Amygdala (tissue), 56 donors: ENCODE measurements around the gene CPT1A.

Experiments used
- DNase-seq, 56 donors: peaks; one replicate each; lab custom pipeline; 2025; lab: John Stamatoyannopoulos, UW

CPT1A gene

GRCh38 chr11:68763926-68764657, 77.6 kb downstream of the CPT1A start:
- DNase-seq, result no peak

DNA sequence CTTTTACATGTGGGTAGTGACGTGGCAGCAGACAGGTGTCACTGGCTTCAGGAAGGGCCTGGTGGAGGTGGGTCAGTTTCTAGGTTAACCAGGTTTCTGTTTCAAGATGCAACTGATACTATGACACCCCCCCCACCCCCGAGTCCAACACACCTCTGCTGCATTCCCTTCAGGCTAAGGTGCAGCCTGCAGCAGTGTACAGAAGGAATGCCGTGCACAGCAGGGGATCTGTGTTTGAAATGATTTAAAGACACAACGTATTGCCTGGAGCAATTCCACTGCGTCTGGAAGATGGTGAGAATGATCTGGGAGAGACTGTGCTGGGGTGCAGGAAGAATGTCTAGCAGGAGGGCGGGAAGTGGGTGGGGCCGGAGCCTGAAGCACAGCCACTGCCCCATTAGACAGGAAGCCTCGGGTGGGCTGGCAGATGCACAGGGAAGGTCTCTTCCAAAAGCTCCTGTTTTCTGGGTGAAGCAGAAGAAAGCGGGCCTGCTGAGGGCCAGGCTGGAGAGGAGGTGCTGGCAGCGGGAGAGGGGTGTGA, 78.5 kb downstream of the CPT1A start:
- DNase-seq, result no peak

- no peak for DNase-seq
Observed at GRCh38 chr11:68762481-68762880, 79.2 kb downstream of the CPT1A start.

GRCh38 chr11:68761801-68762200, 79.9 kb downstream of the CPT1A start:
- no peak for DNase-seq

GRCh38 chr11:68759991-68760390, 81.7 kb downstream of the CPT1A start:
- no peak for DNase-seq

DNA sequence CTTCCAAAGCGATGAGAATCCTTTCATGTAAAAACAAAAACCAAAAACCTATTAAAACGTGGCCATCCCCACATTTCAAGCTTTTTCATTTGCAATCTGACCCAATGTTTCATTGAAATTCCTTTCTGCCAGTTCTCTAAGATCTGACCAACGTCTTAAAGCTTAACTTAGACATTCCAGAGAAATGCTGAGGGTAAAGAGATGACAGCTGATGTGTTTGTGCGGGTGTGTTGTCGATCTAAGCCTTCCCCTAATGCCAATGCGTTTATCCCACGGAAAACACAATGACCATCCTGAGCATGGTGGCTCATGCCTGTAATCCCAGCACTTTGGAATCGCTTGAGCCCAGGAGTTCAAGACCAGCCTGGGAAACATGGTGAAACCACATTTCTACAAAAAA, 84.0 kb downstream of the CPT1A start:
- no peak for DNase-seq

- no peak for DNase-seq
Observed at GRCh38 chr11:68756171-68756766, 85.4 kb downstream of the CPT1A start.

GRCh38 chr11:68753300-68753699, 88.4 kb downstream of the CPT1A start:
- DNase-seq, result no peak

- DNase-seq, result peak in 35 of 56 donors; percentile 1 to 83 (median 21)
Observed at GRCh38 chr11:68751331-68751856, 90.3 kb downstream of the CPT1A start, which contains the start of gene TESMIN. Gene TESMIN (minus strand): TSS chr11:68751520. CDS start chr11:68750660, 860 bp downstream.

DNA sequence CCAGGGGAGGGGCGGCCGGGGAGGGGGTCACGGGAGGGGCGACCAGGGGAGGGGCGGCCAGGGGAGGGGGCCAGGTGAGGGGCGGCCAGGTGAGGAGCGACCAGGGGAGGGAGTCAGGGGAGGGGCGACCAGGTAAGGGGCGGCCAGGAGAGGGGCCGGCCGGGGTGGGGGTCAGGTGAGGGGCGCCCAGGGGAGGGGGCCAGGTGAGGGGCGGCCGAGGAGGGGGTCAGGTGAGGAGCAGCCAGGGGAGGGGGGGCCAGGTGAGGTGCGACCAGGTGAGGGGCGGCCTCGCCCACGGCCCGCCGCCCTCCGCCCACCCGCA, 90.8 kb downstream of the CPT1A start:
- DNase-seq, result no peak

DNA sequence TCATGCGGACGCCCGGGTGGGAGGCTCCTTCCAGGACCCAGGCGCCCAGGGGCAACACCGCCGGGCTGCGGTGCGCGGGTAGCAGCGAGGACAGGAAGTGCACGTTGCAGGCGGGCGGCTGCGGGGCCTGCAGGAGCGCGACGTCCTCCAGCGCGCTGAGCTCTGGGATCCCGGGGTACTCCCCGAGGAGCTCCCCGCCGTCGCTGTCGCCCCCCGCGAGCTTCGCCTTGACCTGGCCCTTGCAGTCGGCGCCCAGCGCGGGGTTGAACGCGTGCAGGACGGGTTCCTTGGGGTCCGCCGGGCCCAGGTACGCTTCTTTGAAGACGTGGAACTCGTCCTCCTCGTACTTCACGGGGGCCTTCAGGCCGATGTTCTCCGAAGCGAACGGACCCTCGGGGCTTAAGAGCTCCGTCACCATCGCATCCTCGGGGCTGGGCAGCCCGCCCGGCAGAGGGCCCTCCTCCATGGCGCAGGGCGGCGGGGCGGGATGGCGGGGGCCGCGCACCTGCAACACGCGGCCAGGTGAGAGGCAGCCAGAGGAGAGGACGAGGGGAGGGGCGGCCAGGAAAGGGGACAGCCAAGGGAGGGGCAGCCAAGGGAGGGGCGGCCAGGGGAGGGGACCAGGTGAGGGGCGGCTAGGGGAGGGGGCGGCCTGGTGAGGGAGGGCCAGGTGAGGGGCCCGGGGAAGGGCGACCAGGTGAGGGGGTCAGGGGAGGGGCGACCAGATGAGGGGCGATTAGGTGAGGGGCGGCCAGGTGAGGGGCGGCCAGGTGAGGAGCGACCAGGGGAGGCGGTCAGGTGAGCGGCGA, 91.3 kb downstream of the CPT1A start:
- DNase-seq, result no peak

DNA sequence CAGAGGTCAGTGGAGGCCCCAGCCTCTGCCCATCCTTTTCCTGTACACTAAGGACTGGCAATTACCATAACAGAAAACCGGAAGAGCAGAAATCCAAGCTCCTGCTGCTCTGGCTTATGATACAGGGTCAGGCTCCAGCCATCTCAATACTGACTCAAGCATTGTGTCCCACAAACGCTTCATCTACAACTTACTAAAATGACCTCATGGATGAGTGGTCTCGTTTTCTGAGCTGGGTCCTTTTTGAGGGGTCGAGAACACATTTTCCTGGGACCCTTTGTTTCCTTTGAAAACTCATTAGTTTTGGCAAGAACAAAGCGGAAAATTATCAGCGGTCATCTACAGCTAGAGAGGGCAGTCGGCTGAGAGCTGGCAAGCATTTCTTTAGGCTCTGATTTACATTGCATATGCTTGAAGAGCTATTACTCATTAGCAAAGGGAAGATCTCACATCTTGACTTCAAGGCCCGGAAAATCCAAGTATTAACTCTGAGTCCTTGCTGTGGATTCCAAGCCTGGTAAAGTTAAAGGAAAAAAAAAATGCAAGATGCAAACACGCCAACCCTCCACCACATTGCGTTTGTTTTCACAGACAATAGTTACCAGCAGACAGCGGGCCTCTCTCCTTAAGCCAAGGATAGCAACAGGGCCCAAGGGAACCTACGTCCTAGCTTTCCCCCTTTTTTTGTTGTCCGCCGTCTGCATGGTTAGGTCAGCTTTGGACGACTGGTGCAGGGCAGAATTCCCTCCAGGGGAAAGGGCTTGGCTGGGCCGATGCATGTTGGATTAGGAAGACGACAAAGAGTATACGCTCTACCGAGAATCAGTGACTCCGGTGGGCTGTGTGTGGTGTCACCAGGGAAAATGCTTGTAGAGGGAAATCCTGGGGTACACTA, 92.2 kb downstream of the CPT1A start:
- no peak for DNase-seq

GRCh38 chr11:68748061-68748460, 93.7 kb downstream of the CPT1A start:
- DNase-seq, result no peak

GRCh38 chr11:68743539-68743938, 98.2 kb downstream of the CPT1A start:
- no peak for DNase-seq

GRCh38 chr11:68741463-68741862, 100.3 kb downstream of the CPT1A start:
- no peak for DNase-seq

DNA sequence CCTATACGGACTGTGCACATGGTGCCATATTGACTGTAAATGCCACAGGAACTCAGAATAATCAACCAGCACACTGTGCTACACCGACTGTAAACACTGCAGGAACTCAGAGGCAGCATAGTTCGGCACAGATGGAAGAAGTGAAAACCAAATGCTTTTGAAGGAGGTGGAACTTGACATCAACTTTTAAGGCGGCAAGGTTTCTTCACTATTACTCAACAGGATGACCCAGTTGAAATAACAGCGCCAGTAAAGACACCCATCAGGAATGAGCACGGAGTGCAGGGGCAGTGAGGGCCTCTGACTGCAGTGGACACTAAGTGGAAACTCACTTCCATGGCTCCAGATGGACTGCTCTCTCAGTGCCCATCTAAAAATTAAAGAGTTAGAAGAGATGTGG, 106.1 kb downstream of the CPT1A start:
- no peak for DNase-seq

- DNase-seq, result no peak
Observed at GRCh38 chr11:68735125-68735524, 106.6 kb downstream of the CPT1A start.

GRCh38 chr11:68734111-68734510, 107.6 kb downstream of the CPT1A start:
- DNase-seq, result no peak

- peak in 1 of 56 donors; percentile 2 for DNase-seq
Observed at GRCh38 chr11:68727783-68728182, 113.9 kb downstream of the CPT1A start.

GRCh38 chr11:68724293-68724692, 117.4 kb downstream of the CPT1A start:
- no peak for DNase-seq
